K562 (cell line): Measurements from ENCODE around the gene ECSIT. TPM values are rescaled to one million over a fixed set of nuclear protein-coding genes. Genes with fewer than 3 reads are reported as not detected.

Source experiments
- BCOR ChIP-seq: fragments of 450-650 bp; IDR thresholded peaks from 2 replicates; pipeline ENCODE4 v1.6.1; 2016
- BRF2 ChIP-seq: IDR thresholded peaks from 3 replicates; pipeline ENCODE4 v1.6.1; 2011; ENCODE audit warnings: borderline replicate concordance, mild to moderate bottlenecking; ENCODE audit not compliant: insufficient read length, insufficient read depth
- CXXC5 ChIP-seq: fragments of 250-450 bp; sonication (Bioruptor Pico); IDR thresholded peaks from 2 replicates; pipeline ENCODE4 v1.8.0; 2022; ENCODE audit warnings: inconsistent platforms, mild to moderate bottlenecking, moderate library complexity
- DMBX1 ChIP-seq: fragments of 250-450 bp; sonication (Bioruptor Pico); IDR thresholded peaks from 2 replicates; pipeline ENCODE4 v1.8.0; 2022; ENCODE audit warnings: inconsistent platforms, mild to moderate bottlenecking, moderate library complexity, borderline replicate concordance
- ETV5 ChIP-seq: sonication (generic); formaldehyde crosslinking; IDR thresholded peaks from 2 replicates; pipeline ENCODE4 v1.4.0; 2020; ENCODE audit warnings: low read depth, mild to moderate bottlenecking, missing genetic modification reagents
- IRF1 ChIP-seq: sonication (generic); formaldehyde crosslinking; IDR thresholded peaks from 2 replicates; pipeline ENCODE4 v1.8.0; 2022; ENCODE audit warnings: missing genetic modification reagents, mild to moderate bottlenecking, borderline replicate concordance
- KDM5B ChIP-seq: fragments of 200-600 bp; sonication (generic); IDR thresholded peaks from 2 replicates; pipeline ENCODE4 v1.6.1; 2012; ENCODE audit warnings: low read depth, mild to moderate bottlenecking, moderate library complexity, low read length, control low read depth, inconsistent platforms; ENCODE audit not compliant: insufficient replicate concordance
- MBD2 ChIP-seq: sonication (generic); IDR thresholded peaks from 2 replicates; pipeline ENCODE4 v1.6.1; 2016; ENCODE audit warnings: low read depth, borderline replicate concordance
- MCM5 ChIP-seq: fragments of 450-650 bp; IDR thresholded peaks from 2 replicates; pipeline ENCODE4 v1.6.1; 2016; ENCODE audit warnings: low read depth
- MTA2 ChIP-seq: fragments of 450-650 bp; IDR thresholded peaks from 2 replicates; pipeline ENCODE4 v1.6.1; 2016; ENCODE audit warnings: low read depth
- MTA3 ChIP-seq: fragments of 450-650 bp; formaldehyde crosslinking; IDR thresholded peaks from 2 replicates; pipeline ENCODE4 v1.6.1; 2017; ENCODE audit warnings: mild to moderate bottlenecking, borderline replicate concordance
- NBN ChIP-seq: fragments of 450-650 bp; IDR thresholded peaks from 2 replicates; pipeline ENCODE4 v1.6.1; 2016; ENCODE audit warnings: low read depth, mild to moderate bottlenecking
- NFRKB ChIP-seq: fragments of 450-650 bp; IDR thresholded peaks from 2 replicates; pipeline ENCODE4 v1.6.1; 2016; ENCODE audit warnings: low read depth
- NR2C1 ChIP-seq, 2 experiments: fragments of 450-650 bp; IDR thresholded peaks; 2 replicates each; pipeline ENCODE4 v1.6.1; 2017; ENCODE audit warnings: mild to moderate bottlenecking in 2 of 2, antibody characterized with exemption in 1 of 2, inconsistent platforms in 1 of 2, missing compliant biosample characterization in 1 of 2, missing genetic modification characterization in 1 of 2
- PHF8 ChIP-seq: fragments of 200-600 bp; sonication (generic); IDR thresholded peaks from 2 replicates; pipeline ENCODE4 v1.6.1; 2012; ENCODE audit warnings: mixed run types, mild to moderate bottlenecking, inconsistent platforms, low read length, moderate library complexity, borderline replicate concordance
- PRDM10 ChIP-seq: fragments of 450-650 bp; IDR thresholded peaks from 2 replicates; pipeline ENCODE4 v1.6.1; 2018; ENCODE audit not compliant: partially characterized antibody
- RBFOX2 ChIP-seq: fragments of 200-400 bp; formaldehyde crosslinking; IDR thresholded peaks from 2 replicates; pipeline ENCODE4 v1.6.1; 2017; ENCODE audit warnings: low read depth, mild to moderate bottlenecking, low read length, moderate library complexity
- RBM17 ChIP-seq: fragments of 200-400 bp; formaldehyde crosslinking; IDR thresholded peaks from 2 replicates; pipeline ENCODE4 v1.6.1; 2017; ENCODE audit warnings: low read depth, mild to moderate bottlenecking, low read length, borderline replicate concordance
- WHSC1 ChIP-seq: IDR thresholded peaks from one replicate; pipeline ENCODE4 v1.6.1; 2012; ENCODE audit warnings: low read length, control low read depth, inconsistent platforms
- XRCC4 ChIP-seq: IDR thresholded peaks from one replicate; pipeline ENCODE4 v1.6.1; 2011; ENCODE audit not compliant: insufficient read depth, insufficient read length; ENCODE audit errors: extremely low read depth
- ZNF165 ChIP-seq: fragments of 250-450 bp; sonication (Bioruptor Pico); IDR thresholded peaks from 2 replicates; pipeline ENCODE4 v1.4.0; 2020; ENCODE audit warnings: borderline replicate concordance
- polyA plus RNA-seq, 8 experiments: library from polyadenylated mRNA; depleted of rRNA in 4 of 8; stranded (reverse) in 5 of 8; unstranded in 3 of 8; fragments of >200 nt; fragmentation: Nextera tagmentation in 2 of 8; fragmentation: Illumina TruSeq in 1 of 8; extraction: Ambion mirVana in 2 of 8; extraction: Trizol in 1 of 8; gene quantifications; 2 replicates each; pipeline versions ENCODE4 v1.2.1 to v1.2.3, GENCODE V29; 2011 to 2014; ENCODE audit warnings: inconsistent platforms in 1 of 8, missing spikeins in 1 of 8
- total RNA-seq, 7 experiments: library from RNA; depleted of rRNA in 6 of 7; stranded (reverse); fragments of >200 nt in 6 of 7; fragmentation: Illumina TruSeq in 2 of 7; extraction: Trizol in 2 of 7; gene quantifications; 2 replicates each; pipeline versions ENCODE4 v1.2.1 to v1.2.3, GENCODE V29; 2011 to 2021; ENCODE audit warnings: low replicate concordance in 1 of 7

ECSIT gene
- total and polyA plus RNA-seq, 9 of the 15 experiments (the other 6 are each of a cell fraction or from before 2014, with no cell fraction given): 1.1 to 82.5 (median 43.9) TPM

GRCh38 chr19:11528551-11529341 is at the start of gene ECSIT (continued):
- no peak for TF ChIP-seq RBM17
- TF ChIP-seq RBFOX2: peak; percentile 97
- TF ChIP-seq WHSC1: no peak
- TF ChIP-seq NR2C1 (IDR thresholded peaks at IDR 0.05): peak; percentile 99
- peak; percentile 99 for TF ChIP-seq NR2C1 (tag; IDR thresholded peaks at IDR 0.05)
- TF ChIP-seq KDM5B: peak; percentile 67
- TF ChIP-seq MTA3: peak; percentile 82; the same call in 1 of the 2 replicates
- no peak for TF ChIP-seq ZNF165 (CRISPR knock-in tag)
- no peak for TF ChIP-seq XRCC4
- peak; percentile 51; the same call in 1 of the 2 replicates for TF ChIP-seq DMBX1
- TF ChIP-seq BRF2: no peak
- peak; percentile 74 for TF ChIP-seq CXXC5 (CRISPR knock-in tag)
- TF ChIP-seq ETV5 (CRISPR knock-in tag): no peak
- 0 out of 2 replicates have a peak, but pooled peaks have one; percentile 21 for TF ChIP-seq NBN
- TF ChIP-seq MTA2: peak; percentile 68
- TF ChIP-seq IRF1 (CRISPR knock-in tag): peak; percentile 59; the same call in 1 of the 2 replicates
- no peak for TF ChIP-seq BCOR
- TF ChIP-seq PRDM10: peak; percentile 62
- TF ChIP-seq MCM5: no peak
- 0 out of 2 replicates have a peak, but pooled peaks have one; percentile 83 for TF ChIP-seq NFRKB
- peak; percentile 86 for TF ChIP-seq MBD2
- TF ChIP-seq PHF8: peak; percentile 89
